Measurements from ENCODE around the gene SRRD. TPM values are rescaled to one million over a fixed set of nuclear protein-coding genes. Genes with fewer than 3 reads are reported as not detected.

The SRRD gene
- total RNA-seq, 2 experiments from 2014 or later: 23.1 to 33.0 TPM

DNA sequence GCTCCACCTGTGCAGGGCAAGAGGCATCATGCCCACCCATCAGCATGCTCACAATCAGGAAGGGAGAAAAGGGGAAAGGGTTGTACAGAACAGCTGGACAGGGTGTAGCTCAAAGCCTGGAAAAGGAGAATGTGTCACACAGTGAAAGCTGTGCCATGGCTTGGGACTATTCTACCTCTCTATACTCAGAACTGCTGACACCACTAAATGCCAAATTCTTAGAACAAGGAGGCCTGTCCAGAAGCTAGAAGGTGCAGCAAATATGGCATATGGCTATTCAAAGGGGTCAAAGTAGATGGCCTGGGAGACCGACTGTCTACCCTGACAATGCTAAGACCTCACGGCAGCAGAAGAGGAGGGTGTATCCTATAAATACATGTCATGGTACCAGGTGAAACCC lies 12.9 kb upstream of the SRRD start:
- TF ChIP-seq EZH2phosphoT487 (IDR thresholded peaks at IDR 0.05; ENCODE audit: borderline replicate concordance, low read depth, low read length): no peak
- TF ChIP-seq, protein P1, sequence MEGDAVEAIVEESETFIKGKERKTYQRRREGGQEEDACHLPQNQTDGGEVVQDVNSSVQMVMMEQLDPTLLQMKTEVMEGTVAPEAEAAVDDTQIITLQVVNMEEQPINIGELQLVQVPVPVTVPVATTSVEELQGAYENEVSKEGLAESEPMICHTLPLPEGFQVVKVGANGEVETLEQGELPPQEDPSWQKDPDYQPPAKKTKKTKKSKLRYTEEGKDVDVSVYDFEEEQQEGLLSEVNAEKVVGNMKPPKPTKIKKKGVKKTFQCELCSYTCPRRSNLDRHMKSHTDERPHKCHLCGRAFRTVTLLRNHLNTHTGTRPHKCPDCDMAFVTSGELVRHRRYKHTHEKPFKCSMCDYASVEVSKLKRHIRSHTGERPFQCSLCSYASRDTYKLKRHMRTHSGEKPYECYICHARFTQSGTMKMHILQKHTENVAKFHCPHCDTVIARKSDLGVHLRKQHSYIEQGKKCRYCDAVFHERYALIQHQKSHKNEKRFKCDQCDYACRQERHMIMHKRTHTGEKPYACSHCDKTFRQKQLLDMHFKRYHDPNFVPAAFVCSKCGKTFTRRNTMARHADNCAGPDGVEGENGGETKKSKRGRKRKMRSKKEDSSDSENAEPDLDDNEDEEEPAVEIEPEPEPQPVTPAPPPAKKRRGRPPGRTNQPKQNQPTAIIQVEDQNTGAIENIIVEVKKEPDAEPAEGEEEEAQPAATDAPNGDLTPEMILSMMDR (conservative IDR thresholded peaks at IDR 0.05; ENCODE audit: low read length): no peak
- H3K27ac ChIP-seq (ENCODE audit: low read depth, low read length, poor library complexity, severe bottlenecking): no peak overlapping the region
- peaks cover 19% of the 10 kb centered on the region for H3K79me2 ChIP-seq (ENCODE audit: insufficient read depth, low read depth, low read length)
- intact Hi-C loops (cut with micrococcal nuclease; ENCODE audit: unreplicated experiment): no loop called here
- ChIA-PET CTCF (ENCODE audit: unreplicated experiment) (no interaction called here), POLR2A (no interaction called here)
- H3K36me3 ChIP-seq (ENCODE audit: insufficient read depth, low read length): peaks cover 96% of the 10 kb centered on the region
- no TSS peak for BruUV-seq (replicated peaks)
- H3K9me3 ChIP-seq (ENCODE audit: low read length): no peaks in the 10 kb centered on the region
- no peaks in the 10 kb centered on the region for H3K9me2 ChIP-seq (ENCODE audit: insufficient read depth, low read length)
- peaks cover 4% of the 10 kb centered on the region for H3K4me1 ChIP-seq (ENCODE audit: insufficient read depth, low read length, poor library complexity, severe bottlenecking)
- no peak overlapping the region for H2AFZ ChIP-seq (ENCODE audit: low read length)
- H4K20me1 ChIP-seq (ENCODE audit: insufficient read depth, low read length): 0 out of 2 replicates have a peak, but pooled peaks cover 6% of the 10 kb centered on the region
- H3K4me2 ChIP-seq (ENCODE audit: low read length): no peak overlapping the region
- no peak for DNase-seq (ENCODE audit: low spot score)
- H3K4me3 ChIP-seq (ENCODE audit: low read depth, low read length, poor library complexity, severe bottlenecking): no peak overlapping the region

DNA sequence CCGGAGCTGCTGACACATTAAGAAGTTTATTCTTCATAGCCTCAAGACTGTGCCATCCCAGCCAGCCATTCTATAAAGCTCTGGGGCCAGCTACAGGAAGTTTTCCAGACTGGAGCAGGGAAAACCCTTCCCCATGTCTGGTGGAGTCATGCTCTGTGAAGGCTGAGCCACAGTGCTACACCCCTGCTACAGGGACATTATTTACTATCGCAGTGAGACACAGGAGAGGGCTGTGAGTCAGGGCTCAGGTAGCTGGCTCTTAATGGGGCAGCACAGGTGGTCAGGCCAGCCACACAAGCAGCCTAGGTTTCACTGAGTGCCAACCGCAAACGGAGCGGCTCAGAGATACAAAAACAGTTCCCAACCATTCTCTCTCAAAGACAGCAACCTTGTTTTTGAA lies 12.2 kb upstream of the SRRD start:
- Histone ChIP-seq H3K9me2 (ENCODE audit: insufficient read depth, low read length) (no peaks in the 10 kb centered on the region), H3K79me2 (ENCODE audit: insufficient read depth, low read depth, low read length) (peaks cover 26% of the 10 kb centered on the region), H3K4me2 (ENCODE audit: low read length) (no peak overlapping the region), H3K27ac (ENCODE audit: low read depth, low read length, poor library complexity, severe bottlenecking) (no peak overlapping the region), H3K4me1 (ENCODE audit: insufficient read depth, low read length, poor library complexity, severe bottlenecking) (peaks cover 10% of the 10 kb centered on the region), H3K36me3 (ENCODE audit: insufficient read depth, low read length) (peaks cover 96% of the 10 kb centered on the region), H3K9me3 (ENCODE audit: low read length) (no peaks in the 10 kb centered on the region), H2AFZ (ENCODE audit: low read length) (no peak overlapping the region), H3K4me3 (ENCODE audit: low read depth, low read length, poor library complexity, severe bottlenecking) (no peak overlapping the region), H4K20me1 (ENCODE audit: insufficient read depth, low read length) (0 out of 2 replicates have a peak, but pooled peaks cover 6% of the 10 kb centered on the region)
- TF ChIP-seq, protein P1 (conservative IDR thresholded peaks at IDR 0.05; ENCODE audit: low read length): no peak
- TF ChIP-seq EZH2phosphoT487 (IDR thresholded peaks at IDR 0.05; ENCODE audit: borderline replicate concordance, low read depth, low read length): no peak
- DNase-seq (ENCODE audit: low spot score): no peak
- BruUV-seq (replicated peaks): no TSS peak
- intact Hi-C loops (cut with micrococcal nuclease; ENCODE audit: unreplicated experiment): no loop called here
- POLR2A ChIA-PET: no interaction called here
- CTCF ChIA-PET (ENCODE audit: unreplicated experiment): no interaction called here

DNA sequence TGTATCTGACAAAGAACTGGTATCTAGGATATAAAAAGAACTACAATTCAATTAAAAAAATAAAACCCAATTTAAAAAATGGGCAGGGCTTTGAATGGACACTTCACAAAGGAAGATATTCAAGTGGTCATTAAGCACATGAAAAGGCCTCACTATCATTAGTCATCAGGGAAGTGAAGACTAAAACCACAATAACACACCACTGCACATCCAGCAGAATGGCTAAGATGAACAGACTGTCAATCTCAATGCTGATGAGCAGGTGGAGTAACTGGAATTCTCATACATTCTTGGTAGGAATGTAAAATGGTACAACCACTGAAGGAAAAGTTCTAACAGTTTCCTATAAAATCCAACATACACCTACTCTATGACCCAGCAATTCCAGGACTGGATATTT lies 9.0 kb upstream of the SRRD start:
- CTCF ChIA-PET (ENCODE audit: unreplicated experiment): no interaction called here
- H3K27ac ChIP-seq (ENCODE audit: low read depth, low read length, poor library complexity, severe bottlenecking): no peak overlapping the region
- no TSS peak for BruUV-seq (replicated peaks)

More for the DNA sequence above, 9.0 kb upstream of the SRRD start:
- Histone ChIP-seq H3K9me2 (ENCODE audit: insufficient read depth, low read length) (no peaks in the 10 kb centered on the region), H3K79me2 (ENCODE audit: insufficient read depth, low read depth, low read length) (peaks cover 56% of the 10 kb centered on the region), H3K36me3 (ENCODE audit: insufficient read depth, low read length) (peaks cover 92% of the 10 kb centered on the region), H4K20me1 (ENCODE audit: insufficient read depth, low read length) (0 out of 2 replicates have a peak, but pooled peaks cover 3% of the 10 kb centered on the region), H3K4me1 (ENCODE audit: insufficient read depth, low read length, poor library complexity, severe bottlenecking) (peaks cover 42% of the 10 kb centered on the region), H3K9me3 (ENCODE audit: low read length) (no peaks in the 10 kb centered on the region), H2AFZ (ENCODE audit: low read length) (no peak overlapping the region), H3K4me2 (ENCODE audit: low read length) (no peak overlapping the region), H3K4me3 (ENCODE audit: low read depth, low read length, poor library complexity, severe bottlenecking) (no peak overlapping the region)
- POLR2A ChIA-PET: interaction anchor here (1.0 kb wide), 1 partner anchor 9 kb away, joined by 5 read pairs; the partner anchor contains the start of genes HPS4 and SRRD
- intact Hi-C loops (cut with micrococcal nuclease; ENCODE audit: unreplicated experiment): no loop called here
- TF ChIP-seq EZH2phosphoT487 (IDR thresholded peaks at IDR 0.05; ENCODE audit: borderline replicate concordance, low read depth, low read length): no peak
- TF ChIP-seq, protein P1 (conservative IDR thresholded peaks at IDR 0.05; ENCODE audit: low read length): no peak
- DNase-seq (ENCODE audit: low spot score): no peak

All from OCI-LY7 (cell line).